Measurements from ENCODE around the gene TXN2. TPM values are rescaled to one million over a fixed set of nuclear protein-coding genes. Genes with fewer than 3 reads are reported as not detected.
"Not testable (repeated sequence)": the region's sequence is repeated elsewhere in the genome, so short reads cannot be mapped to it uniquely, and the experiment has no call there.

The TXN2 gene
- polyA plus RNA-seq, 1 donor from 2014 or later = 116 TPM

- Mint-ChIP-seq H3K4me1 (peaks cover 15 to 36% (median 17%) of the 10 kb centered on the region in 3 donors), H3K36me3 (no peaks in the 10 kb centered on the region), H3K9me3 (no peaks in the 10 kb centered on the region), H3K4me3 (peak overlapping the region; percentile 66 to 91 (median 80)), H3K27me3 (no peaks in the 10 kb centered on the region), H3K27ac (peak overlapping the region; percentile 82 to 95 (median 88))
These were observed 25.6 kb downstream of the TXN2 start for GRCh38 chr22:36455571-36456463.

GRCh38 chr22:36454916-36455570 is 26.4 kb downstream of the TXN2 start:
- peak overlapping the region; percentile 72 to 91 (median 80) for H3K4me3 Mint-ChIP-seq
- H3K27me3 Mint-ChIP-seq = no peaks in the 10 kb centered on the region
- H3K27ac Mint-ChIP-seq = peak overlapping the region; percentile 88 to 95 (median 93)
- H3K36me3 Mint-ChIP-seq = no peaks in the 10 kb centered on the region
- no peaks in the 10 kb centered on the region for H3K9me3 Mint-ChIP-seq
- H3K4me1 Mint-ChIP-seq = peaks cover 15 to 36% (median 18%) of the 10 kb centered on the region in 3 donors

GRCh38 chr22:36453855-36454378 is 27.5 kb downstream of the TXN2 start:
- H3K9me3 Mint-ChIP-seq = no peaks in the 10 kb centered on the region
- H3K27me3 Mint-ChIP-seq = no peaks in the 10 kb centered on the region
- no peaks in the 10 kb centered on the region for H3K36me3 Mint-ChIP-seq
- H3K27ac Mint-ChIP-seq = peak overlapping the region; percentile 88 to 95 (median 94)
- H3K4me3 Mint-ChIP-seq = peak overlapping the region; percentile 5 to 72 (median 46)
- H3K4me1 Mint-ChIP-seq = peaks cover 17 to 38% (median 18%) of the 10 kb centered on the region in 3 donors

GRCh38 chr22:36452978-36453607 is 28.3 kb downstream of the TXN2 start:
- H3K27me3 Mint-ChIP-seq, H3K9me3 Mint-ChIP-seq, H3K36me3 Mint-ChIP-seq: not testable (repeated sequence)
- peak overlapping the region; percentile 52 to 97 (median 88) for H3K27ac Mint-ChIP-seq
- H3K4me3 Mint-ChIP-seq = peak overlapping the region; percentile 58 to 92 (median 68)
- H3K4me1 Mint-ChIP-seq = peaks cover 20 to 42% (median 21%) of the 10 kb centered on the region in 3 donors

- Mint-ChIP-seq H3K36me3 (no peaks in the 10 kb centered on the region), H3K27ac (peak overlapping the region; percentile 52 to 97 (median 88)), H3K27me3 (no peaks in the 10 kb centered on the region), H3K9me3 (no peaks in the 10 kb centered on the region), H3K4me3 (peak overlapping the region in 3 of 4 donors; percentile 58 to 92 (median 72)), H3K4me1 (peaks cover 20 to 45% (median 23%) of the 10 kb centered on the region in 3 donors)
These were observed 29.0 kb downstream of the TXN2 start for GRCh38 chr22:36452250-36452977.

GRCh38 chr22:36450923-36451322 is 30.5 kb downstream of the TXN2 start:
- H3K4me1 Mint-ChIP-seq = peaks cover 19 to 40% (median 19%) of the 10 kb centered on the region in 3 donors
- not testable (repeated sequence) for H3K36me3 Mint-ChIP-seq, H3K9me3 Mint-ChIP-seq, H3K27me3 Mint-ChIP-seq
- H3K27ac Mint-ChIP-seq = peak overlapping the region; percentile 52 to 97 (median 52)
- peak overlapping the region in 1 of 4 donors; percentile 87 for H3K4me3 Mint-ChIP-seq

- Mint-ChIP-seq H3K4me3 (peak overlapping the region in 2 of 4 donors; percentile 17 to 60), H3K4me1 (peaks cover 21 to 45% (median 25%) of the 10 kb centered on the region in 3 donors), H3K9me3 (no peaks in the 10 kb centered on the region), H3K36me3 (no peaks in the 10 kb centered on the region), H3K27me3 (no peaks in the 10 kb centered on the region), H3K27ac (peak overlapping the region in 2 of 3 donors; percentile 46 to 78)
These were observed 31.8 kb downstream of the TXN2 start for GRCh38 chr22:36449596-36450175.

GRCh38 chr22:36447632-36448031 is 33.8 kb downstream of the TXN2 start:
- Mint-ChIP-seq H3K36me3 (no peaks in the 10 kb centered on the region), H3K9me3 (no peaks in the 10 kb centered on the region), H3K4me3 (no peak overlapping the region), H3K4me1 (peaks cover 26 to 45% (median 27%) of the 10 kb centered on the region in 3 donors), H3K27me3 (no peaks in the 10 kb centered on the region), H3K27ac (peak overlapping the region in 1 of 3 donors; percentile 38)

GRCh38 chr22:36445158-36445668 is 36.2 kb downstream of the TXN2 start:
- Mint-ChIP-seq H3K4me3 (peak overlapping the region in 1 of 4 donors; percentile 49), H3K27me3 (no peaks in the 10 kb centered on the region), H3K36me3 (no peaks in the 10 kb centered on the region), H3K4me1 (peaks cover 19 to 31% (median 20%) of the 10 kb centered on the region in 3 donors), H3K9me3 (no peaks in the 10 kb centered on the region), H3K27ac (peak overlapping the region in 2 of 3 donors; percentile 61 to 78)

GRCh38 chr22:36443198-36443770 is 38.2 kb downstream of the TXN2 start:
- no peaks in the 10 kb centered on the region for H3K27me3 Mint-ChIP-seq
- peaks cover 15 to 28% (median 16%) of the 10 kb centered on the region in 3 donors for H3K4me1 Mint-ChIP-seq
- H3K36me3 Mint-ChIP-seq = no peaks in the 10 kb centered on the region
- H3K4me3 Mint-ChIP-seq = peak overlapping the region in 3 of 4 donors; percentile 47 to 68 (median 49)
- peak overlapping the region in 1 of 3 donors; percentile 71 for H3K27ac Mint-ChIP-seq
- no peaks in the 10 kb centered on the region for H3K9me3 Mint-ChIP-seq

GRCh38 chr22:36442506-36443197 is 38.8 kb downstream of the TXN2 start:
- Mint-ChIP-seq H3K27me3 (no peaks in the 10 kb centered on the region), H3K4me1 (peaks cover 15 to 27% (median 15%) of the 10 kb centered on the region in 3 donors), H3K27ac (no peak overlapping the region), H3K9me3 (no peaks in the 10 kb centered on the region), H3K4me3 (no peak overlapping the region), H3K36me3 (no peaks in the 10 kb centered on the region)

- H3K27ac Mint-ChIP-seq = peak overlapping the region in 1 of 3 donors; percentile 79
- no peaks in the 10 kb centered on the region for H3K36me3 Mint-ChIP-seq
- H3K4me3 Mint-ChIP-seq = peak overlapping the region in 1 of 4 donors; percentile 13
- no peaks in the 10 kb centered on the region for H3K27me3 Mint-ChIP-seq
- peaks cover 17 to 33% (median 20%) of the 10 kb centered on the region in 3 donors for H3K4me1 Mint-ChIP-seq
- H3K9me3 Mint-ChIP-seq = no peaks in the 10 kb centered on the region
These were observed 40.9 kb downstream of the TXN2 start for GRCh38 chr22:36440429-36441002.

Measured in IgD-negative memory B cell (primary cell).